Astrocyte (in vitro differentiated cells and primary cell): ENCODE results near the gene CEP68. TPM values are rescaled to one million over a fixed set of nuclear protein-coding genes. Genes with fewer than 3 reads are reported as not detected.

Experiments used
- DNase-seq: peaks from one replicate; pipeline ENCODE4 v3.0.0-alpha.2; 2010; ENCODE audit warnings: low read depth
- FAIRE-seq: peaks from 2 replicates; lab custom pipeline; 2011; peaks lifted over from hg19 to GRCh38; lab: Jason Lieb, UNC
- H2AFZ ChIP-seq: 2 replicates; pipeline ENCODE4 v1.6.0; 2012; ENCODE audit warnings: low read depth, low read length, inconsistent platforms
- H3K27ac ChIP-seq: 2 replicates; pipeline ENCODE4 v1.5.1; 2011; ENCODE audit warnings: low read depth, low read length, inconsistent platforms
- H3K27me3 ChIP-seq: 2 replicates; pipeline ENCODE4 v1.6.0; 2011; ENCODE audit warnings: low read length, inconsistent platforms; ENCODE audit not compliant: insufficient read depth
- H3K36me3 ChIP-seq: 2 replicates; pipeline ENCODE4 v1.5.1; 2011; ENCODE audit warnings: low read length, inconsistent platforms; ENCODE audit not compliant: insufficient read depth
- H3K4me1 ChIP-seq: 2 replicates; pipeline ENCODE4 v1.5.1; 2011; ENCODE audit warnings: low read length, inconsistent platforms; ENCODE audit not compliant: insufficient read depth
- H3K4me2 ChIP-seq: 2 replicates; pipeline ENCODE4 v1.6.0; 2012; ENCODE audit warnings: low read length, inconsistent platforms
- H3K4me3 ChIP-seq: 2 replicates; pipeline ENCODE4 v1.5.1; 2011; ENCODE audit warnings: low read depth, mild to moderate bottlenecking, low read length, inconsistent platforms; ENCODE audit not compliant: insufficient read depth
- H3K79me2 ChIP-seq: 2 replicates; pipeline ENCODE4 v1.6.0; 2012; ENCODE audit warnings: mild to moderate bottlenecking, low read length, inconsistent platforms; ENCODE audit not compliant: insufficient read depth
- H3K9ac ChIP-seq: 2 replicates; pipeline ENCODE4 v1.6.0; 2012; ENCODE audit warnings: mild to moderate bottlenecking, low read length, inconsistent platforms
- H3K9me3 ChIP-seq: 2 replicates; pipeline ENCODE4 v1.5.1; 2012; ENCODE audit warnings: low read depth, mild to moderate bottlenecking, low read length, inconsistent platforms; ENCODE audit not compliant: insufficient read depth
- H4K20me1 ChIP-seq: 2 replicates; pipeline ENCODE4 v1.6.0; 2012; ENCODE audit warnings: low read length, inconsistent platforms; ENCODE audit not compliant: insufficient read depth
- H3K27ac Mint-ChIP-seq: one replicate; pipeline ENCODE4 v1.8.0; 2021; ENCODE audit warnings: mild to moderate bottlenecking, mixed read lengths; ENCODE audit not compliant: unreplicated experiment
- H3K27me3 Mint-ChIP-seq: one replicate; pipeline ENCODE4 v1.8.0; 2021; ENCODE audit warnings: low read depth, mixed read lengths; ENCODE audit not compliant: unreplicated experiment
- H3K36me3 Mint-ChIP-seq: one replicate; pipeline ENCODE4 v1.8.0; 2021; ENCODE audit warnings: low read depth, mixed read lengths; ENCODE audit not compliant: unreplicated experiment
- H3K4me1 Mint-ChIP-seq: one replicate; pipeline ENCODE4 v1.8.0; 2021; ENCODE audit warnings: low read depth, mixed read lengths; ENCODE audit not compliant: unreplicated experiment
- H3K4me3 Mint-ChIP-seq: one replicate; pipeline ENCODE4 v1.8.0; 2021; ENCODE audit warnings: mild to moderate bottlenecking, moderate library complexity, mixed read lengths; ENCODE audit not compliant: unreplicated experiment
- H3K9me3 Mint-ChIP-seq: one replicate; pipeline ENCODE4 v1.8.0; 2021; ENCODE audit warnings: mild to moderate bottlenecking, mixed read lengths; ENCODE audit not compliant: unreplicated experiment
- EZH2 ChIP-seq: IDR thresholded peaks from 2 replicates; pipeline ENCODE4 v1.6.1; 2012; ENCODE audit warnings: mild to moderate bottlenecking, low read length, inconsistent platforms; ENCODE audit not compliant: insufficient read depth
- total RNA-seq: library from RNA; stranded (reverse); gene quantifications from 2 replicates; pipeline ENCODE4 v1.2.1, GENCODE V29; 2021
- TF ChIP-seq, protein P1 (sequence below): IDR thresholded peaks from 2 replicates; pipeline ENCODE4 v1.5.1; 2011; ENCODE audit warnings: low read depth, mild to moderate bottlenecking, inconsistent platforms, low read length, moderate library complexity; ENCODE audit not compliant: insufficient read depth

CEP68 gene
- total RNA-seq, 1 donor from 2014 or later = 6.9 TPM

DNA sequence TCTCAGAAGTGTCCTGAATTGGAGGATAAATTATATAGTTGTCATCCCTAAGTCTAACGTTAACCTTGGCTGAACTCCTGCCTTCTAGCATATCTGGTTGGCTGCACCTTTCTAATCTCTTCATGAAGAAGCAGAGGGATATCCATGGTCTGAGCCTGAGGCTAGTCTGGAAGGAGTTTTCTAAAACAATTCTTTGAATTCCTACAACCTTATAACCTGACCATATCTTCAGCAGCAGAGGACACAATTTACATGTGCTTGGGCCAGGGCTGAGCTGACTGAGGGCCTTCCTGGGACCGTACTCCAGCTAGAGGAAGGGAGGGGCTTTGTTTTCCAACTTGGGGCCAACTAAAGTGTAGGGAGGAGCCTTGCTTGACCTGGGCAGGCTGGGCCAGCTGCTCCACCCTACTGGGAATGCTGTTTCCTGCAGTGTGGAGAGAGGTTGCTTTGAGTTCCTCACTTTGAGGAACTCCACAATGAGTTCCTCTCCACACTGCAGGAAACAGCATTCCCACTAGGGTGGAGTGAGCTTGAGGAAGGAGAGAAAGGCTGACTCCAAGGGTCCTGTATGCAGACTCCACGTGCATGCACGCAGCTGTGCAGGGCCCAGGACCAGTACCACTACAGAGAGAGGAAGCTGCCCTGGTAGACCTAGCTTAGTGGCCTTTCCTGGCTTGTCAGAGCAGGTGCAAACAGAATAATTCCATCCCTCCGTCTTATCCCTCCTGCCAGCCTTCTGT, 19.6 kb downstream of the CEP68 start:
- Mint-ChIP-seq H3K9me3 (no peaks in the 10 kb centered on the region), H3K27me3 (no peaks in the 10 kb centered on the region), H3K36me3 (peaks cover 22% of the 10 kb centered on the region), H3K4me3 (peak overlapping the region; percentile 0), H3K27ac (no peak overlapping the region), H3K4me1 (peaks cover 13% of the 10 kb centered on the region)
- peaks cover 19% of the 10 kb centered on the region for H3K4me1 ChIP-seq
- no peaks in the 10 kb centered on the region for H3K9me3 ChIP-seq
- FAIRE-seq (no peak), DNase-seq (no peak)
- peaks cover 11% of the 10 kb centered on the region for H3K79me2 ChIP-seq
- H4K20me1 ChIP-seq = peaks cover 79% of the 10 kb centered on the region
- no peak overlapping the region for H2AFZ ChIP-seq
- H3K9ac ChIP-seq = no peak overlapping the region
- peak overlapping the region; percentile 7 for H3K4me2 ChIP-seq
- H3K36me3 ChIP-seq = peaks cover 34% of the 10 kb centered on the region
- H3K27me3 ChIP-seq = no peaks in the 10 kb centered on the region
- H3K4me3 ChIP-seq = no peak overlapping the region
- H3K27ac ChIP-seq = no peak overlapping the region
- no peak for TF ChIP-seq EZH2
- TF ChIP-seq, protein P1, sequence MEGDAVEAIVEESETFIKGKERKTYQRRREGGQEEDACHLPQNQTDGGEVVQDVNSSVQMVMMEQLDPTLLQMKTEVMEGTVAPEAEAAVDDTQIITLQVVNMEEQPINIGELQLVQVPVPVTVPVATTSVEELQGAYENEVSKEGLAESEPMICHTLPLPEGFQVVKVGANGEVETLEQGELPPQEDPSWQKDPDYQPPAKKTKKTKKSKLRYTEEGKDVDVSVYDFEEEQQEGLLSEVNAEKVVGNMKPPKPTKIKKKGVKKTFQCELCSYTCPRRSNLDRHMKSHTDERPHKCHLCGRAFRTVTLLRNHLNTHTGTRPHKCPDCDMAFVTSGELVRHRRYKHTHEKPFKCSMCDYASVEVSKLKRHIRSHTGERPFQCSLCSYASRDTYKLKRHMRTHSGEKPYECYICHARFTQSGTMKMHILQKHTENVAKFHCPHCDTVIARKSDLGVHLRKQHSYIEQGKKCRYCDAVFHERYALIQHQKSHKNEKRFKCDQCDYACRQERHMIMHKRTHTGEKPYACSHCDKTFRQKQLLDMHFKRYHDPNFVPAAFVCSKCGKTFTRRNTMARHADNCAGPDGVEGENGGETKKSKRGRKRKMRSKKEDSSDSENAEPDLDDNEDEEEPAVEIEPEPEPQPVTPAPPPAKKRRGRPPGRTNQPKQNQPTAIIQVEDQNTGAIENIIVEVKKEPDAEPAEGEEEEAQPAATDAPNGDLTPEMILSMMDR = no peak

DNA sequence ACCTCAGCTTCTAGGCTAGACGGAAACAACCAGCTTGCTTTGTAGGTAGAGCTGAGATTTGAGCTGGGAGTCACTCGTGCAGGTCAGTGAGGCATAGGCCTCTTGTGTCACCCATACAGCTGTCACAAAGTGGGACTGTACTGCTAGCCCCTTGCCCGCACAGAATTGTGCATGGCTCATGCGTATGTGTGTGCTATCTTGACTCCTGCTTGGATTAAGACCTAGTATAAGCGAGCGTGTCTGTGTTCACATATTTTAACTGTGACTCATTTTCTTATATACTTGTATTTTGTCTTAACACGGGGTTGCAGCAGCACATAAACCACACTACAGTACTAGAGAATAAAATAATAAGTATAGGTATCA, 20.1 kb downstream of the CEP68 start:
- H4K20me1 ChIP-seq = peaks cover 78% of the 10 kb centered on the region
- DNase-seq (peak; percentile 74), FAIRE-seq (no peak)
- H3K4me2 ChIP-seq = peak overlapping the region; percentile 7
- no peak overlapping the region for H3K9ac ChIP-seq
- Mint-ChIP-seq H3K27ac (peak overlapping the region; percentile 34), H3K9me3 (no peaks in the 10 kb centered on the region), H3K27me3 (no peaks in the 10 kb centered on the region), H3K4me1 (peaks cover 8% of the 10 kb centered on the region), H3K4me3 (peak overlapping the region; percentile 0), H3K36me3 (peaks cover 24% of the 10 kb centered on the region)
- no peaks in the 10 kb centered on the region for H3K27me3 ChIP-seq
- H3K9me3 ChIP-seq = no peaks in the 10 kb centered on the region
- H3K4me3 ChIP-seq = no peak overlapping the region
- H3K4me1 ChIP-seq = peaks cover 14% of the 10 kb centered on the region
- no peak overlapping the region for H3K27ac ChIP-seq
- peaks cover 14% of the 10 kb centered on the region for H3K79me2 ChIP-seq
- TF ChIP-seq EZH2 = no peak
- TF ChIP-seq, protein P1 = no peak
- no peak overlapping the region for H2AFZ ChIP-seq
- H3K36me3 ChIP-seq = peaks cover 35% of the 10 kb centered on the region

DNA sequence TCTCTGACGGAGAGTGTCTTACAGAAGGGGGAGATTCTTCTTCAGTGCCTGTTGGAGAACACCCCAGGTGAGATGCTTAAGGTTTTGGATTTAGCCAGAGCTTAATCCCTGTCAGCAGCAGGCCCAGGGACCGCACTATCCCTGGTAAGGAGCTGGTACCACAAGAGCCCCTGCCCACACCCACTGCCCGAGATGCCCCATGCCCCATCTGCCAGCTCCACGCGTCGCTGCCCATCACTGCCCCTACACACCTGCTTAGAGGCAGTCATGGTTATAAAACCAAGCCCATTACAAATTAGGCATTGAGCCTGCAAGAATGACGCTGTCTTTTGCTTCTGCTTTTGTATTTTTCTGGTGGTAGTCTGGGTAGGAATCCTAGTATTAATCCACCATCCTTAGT, 21.7 kb downstream of the CEP68 start:
- peaks cover 12% of the 10 kb centered on the region for H3K4me1 ChIP-seq
- H3K4me2 ChIP-seq = no peak overlapping the region
- H2AFZ ChIP-seq = no peak overlapping the region
- peaks cover 40% of the 10 kb centered on the region for H3K36me3 ChIP-seq
- Mint-ChIP-seq H3K4me3 (no peak overlapping the region), H3K9me3 (no peaks in the 10 kb centered on the region), H3K4me1 (peaks cover 7% of the 10 kb centered on the region), H3K27me3 (no peaks in the 10 kb centered on the region), H3K36me3 (peaks cover 28% of the 10 kb centered on the region), H3K27ac (no peak overlapping the region)
- peaks cover 25% of the 10 kb centered on the region for H3K79me2 ChIP-seq
- peaks cover 75% of the 10 kb centered on the region for H4K20me1 ChIP-seq
- H3K27me3 ChIP-seq = no peaks in the 10 kb centered on the region
- no peak overlapping the region for H3K9ac ChIP-seq
- H3K9me3 ChIP-seq = no peaks in the 10 kb centered on the region
- FAIRE-seq = no peak
- no peak for TF ChIP-seq EZH2
- TF ChIP-seq, protein P1 = no peak
- H3K4me3 ChIP-seq = no peak overlapping the region
- no peak overlapping the region for H3K27ac ChIP-seq
- DNase-seq = no peak
